Adipose tissue (tissue), 3 donors: ENCODE results near the gene CD44. TPM values are rescaled to one million over a fixed set of nuclear protein-coding genes. Genes with fewer than 3 reads are reported as not detected.
"Not testable (repeated sequence)": the region's sequence is repeated elsewhere in the genome, so short reads cannot be mapped to it uniquely, and the experiment has no call there.

ENCODE experiments used
- H3K27ac ChIP-seq: one replicate; pipeline ENCODE4 v1.5.1; 2013; ENCODE audit warnings: low read depth, low read length
- WGBS, 3 donors: extraction: QIAGEN DNeasy Blood & Tissue Kit; methylation state at CpG; one replicate each; pipeline ENCODE4 v1.1.7; 2013; 5-methylcytosine and 5-hydroxymethylcytosine counted together
- polyA plus RNA-seq, 3 donors: library from polyadenylated mRNA; stranded (reverse); fragments of 200-250 nt; gene quantifications; one replicate each; pipeline ENCODE4 v1.2.3, GENCODE V29; 2013
- donor health status: healthy with polysubstance abuse.
- donor health status: Bipolar disorder and iron deficiency.
- donor health status: healthy.

Gene CD44
- polyA plus RNA-seq, 3 donors, result 42.4 to 157 (median 110) TPM

GRCh38 chr11:35218956-35219355 lies 80.0 kb downstream of the CD44 start:
- no peak overlapping the region for H3K27ac ChIP-seq
- 95 to 100% (median 98%) methylated on average over 1 of the region's 1 CpG for WGBS, 3 donors

- WGBS, 3 donors, result 48 to 76% (median 59%) methylated on average over 9 of the region's 9 CpGs
- no peak overlapping the region for H3K27ac ChIP-seq
Observed at GRCh38 chr11:35223371-35223796, 84.4 kb downstream of the CD44 start.

- H3K27ac ChIP-seq, result no peak overlapping the region
- 86 to 100% (median 93%) methylated on average over 1 of the region's 1 CpG for WGBS, 3 donors
Observed at GRCh38 chr11:35223991-35224390, 85.0 kb downstream of the CD44 start.

GRCh38 chr11:35225946-35226520 lies 87.1 kb downstream of the CD44 start:
- H3K27ac ChIP-seq, result no peak overlapping the region
- WGBS, 3 donors, result 69 to 78% (median 76%) methylated on average over 3 of the region's 3 CpGs

- WGBS, 3 donors, result 75 to 97% (median 87%) methylated on average over 5 to 6 of the region's 6 CpGs
- not testable (repeated sequence) for H3K27ac ChIP-seq
Observed at GRCh38 chr11:35226756-35227155, 87.8 kb downstream of the CD44 start.

- WGBS, 3 donors, result 44 to 84% (median 50%) methylated on average over 5 of the region's 5 CpGs
- no peak overlapping the region for H3K27ac ChIP-seq
Observed at GRCh38 chr11:35227576-35228327, 88.8 kb downstream of the CD44 start.

GRCh38 chr11:35228328-35228725 lies 89.4 kb downstream of the CD44 start:
- no peak overlapping the region for H3K27ac ChIP-seq
- 59 to 93% (median 71%) methylated on average over 3 of the region's 3 CpGs for WGBS, 3 donors

- WGBS, 3 donors, result 94 to 100% (median 96%) methylated on average over 1 of the region's 1 CpG
- no peak overlapping the region for H3K27ac ChIP-seq
Observed at GRCh38 chr11:35230388-35230787, 91.4 kb downstream of the CD44 start.

GRCh38 chr11:35231076-35231860 lies 92.3 kb downstream of the CD44 start:
- H3K27ac ChIP-seq, result no peak overlapping the region
- WGBS, 3 donors, result 76 to 91% (median 84%) methylated on average over 5 of the region's 5 CpGs

GRCh38 chr11:35232891-35233330 lies 93.9 kb downstream of the CD44 start:
- H3K27ac ChIP-seq, result no peak overlapping the region
- 75 to 96% (median 88%) methylated on average over 4 of the region's 4 CpGs for WGBS, 3 donors

GRCh38 chr11:35233518-35233917 lies 94.5 kb downstream of the CD44 start:
- no peak overlapping the region for H3K27ac ChIP-seq
- 82 to 88% (median 88%) methylated on average over 1 of the region's 1 CpG for WGBS, 3 donors

- no peak overlapping the region for H3K27ac ChIP-seq
Observed at GRCh38 chr11:35234460-35235156, 95.6 kb downstream of the CD44 start.

GRCh38 chr11:35235157-35235468 lies 96.1 kb downstream of the CD44 start:
- H3K27ac ChIP-seq, result no peak overlapping the region

More at GRCh38 chr11:35234460-35235156, 95.6 kb downstream of the CD44 start:
- 93 to 98% (median 93%) methylated on average over 3 of the region's 3 CpGs for WGBS, 3 donors

GRCh38 chr11:35235498-35235897 lies 96.5 kb downstream of the CD44 start:
- H3K27ac ChIP-seq, result no peak overlapping the region
- WGBS, 3 donors, result 36 to 57% (median 54%) methylated on average over 1 of the region's 1 CpG

More at GRCh38 chr11:35235157-35235468, 96.1 kb downstream of the CD44 start:
- 91 to 95% (median 91%) methylated on average over 2 of the region's 2 CpGs for WGBS, 3 donors

GRCh38 chr11:35235936-35236666 lies 97.1 kb downstream of the CD44 start:
- no peak overlapping the region for H3K27ac ChIP-seq
- 60 to 69% (median 67%) methylated on average over 4 of the region's 4 CpGs for WGBS, 3 donors

- H3K27ac ChIP-seq, result no peak overlapping the region
- 67 to 85% (median 73%) methylated on average over 5 of the region's 5 CpGs for WGBS, 3 donors
Observed at GRCh38 chr11:35236667-35237003, 97.7 kb downstream of the CD44 start.

- 68 to 91% (median 83%) methylated on average over 1 of the region's 1 CpG for WGBS, 3 donors
- no peak overlapping the region for H3K27ac ChIP-seq
Observed at GRCh38 chr11:35237351-35237750, 98.4 kb downstream of the CD44 start.
